IPS-20b (cell line): ENCODE results near the gene WNT7B.

Source experiments
- H3K27ac ChIP-seq: one replicate; pipeline ENCODE4 v1.5.1; 2013; ENCODE audit warnings: low read length
- H3K27me3 ChIP-seq: 2 replicates; pipeline ENCODE4 v1.6.1; 2013; ENCODE audit warnings: mild to moderate bottlenecking, low read length, inconsistent platforms; ENCODE audit not compliant: insufficient read depth
- H3K36me3 ChIP-seq: 2 replicates; pipeline ENCODE4 v1.6.1; 2013; ENCODE audit warnings: low read depth, mild to moderate bottlenecking, inconsistent platforms, low read length, moderate library complexity; ENCODE audit not compliant: insufficient read depth
- H3K4me1 ChIP-seq: 2 replicates; pipeline ENCODE4 v1.6.1; 2013; ENCODE audit warnings: mild to moderate bottlenecking, control low read depth, inconsistent platforms, low read length, moderate library complexity; ENCODE audit not compliant: insufficient read depth
- H3K4me3 ChIP-seq: 2 replicates; pipeline ENCODE4 v1.5.1; 2013; ENCODE audit warnings: mild to moderate bottlenecking, low read length, inconsistent platforms
- H3K9ac ChIP-seq: 2 replicates; pipeline ENCODE4 v1.6.1; 2013; ENCODE audit warnings: low read depth, mild to moderate bottlenecking, inconsistent platforms, low read length, moderate library complexity
- H3K9me3 ChIP-seq: 2 replicates; pipeline ENCODE4 v1.6.1; 2013; ENCODE audit warnings: mild to moderate bottlenecking, low read depth, low read length, inconsistent platforms; ENCODE audit not compliant: insufficient read depth

Gene WNT7B

DNA sequence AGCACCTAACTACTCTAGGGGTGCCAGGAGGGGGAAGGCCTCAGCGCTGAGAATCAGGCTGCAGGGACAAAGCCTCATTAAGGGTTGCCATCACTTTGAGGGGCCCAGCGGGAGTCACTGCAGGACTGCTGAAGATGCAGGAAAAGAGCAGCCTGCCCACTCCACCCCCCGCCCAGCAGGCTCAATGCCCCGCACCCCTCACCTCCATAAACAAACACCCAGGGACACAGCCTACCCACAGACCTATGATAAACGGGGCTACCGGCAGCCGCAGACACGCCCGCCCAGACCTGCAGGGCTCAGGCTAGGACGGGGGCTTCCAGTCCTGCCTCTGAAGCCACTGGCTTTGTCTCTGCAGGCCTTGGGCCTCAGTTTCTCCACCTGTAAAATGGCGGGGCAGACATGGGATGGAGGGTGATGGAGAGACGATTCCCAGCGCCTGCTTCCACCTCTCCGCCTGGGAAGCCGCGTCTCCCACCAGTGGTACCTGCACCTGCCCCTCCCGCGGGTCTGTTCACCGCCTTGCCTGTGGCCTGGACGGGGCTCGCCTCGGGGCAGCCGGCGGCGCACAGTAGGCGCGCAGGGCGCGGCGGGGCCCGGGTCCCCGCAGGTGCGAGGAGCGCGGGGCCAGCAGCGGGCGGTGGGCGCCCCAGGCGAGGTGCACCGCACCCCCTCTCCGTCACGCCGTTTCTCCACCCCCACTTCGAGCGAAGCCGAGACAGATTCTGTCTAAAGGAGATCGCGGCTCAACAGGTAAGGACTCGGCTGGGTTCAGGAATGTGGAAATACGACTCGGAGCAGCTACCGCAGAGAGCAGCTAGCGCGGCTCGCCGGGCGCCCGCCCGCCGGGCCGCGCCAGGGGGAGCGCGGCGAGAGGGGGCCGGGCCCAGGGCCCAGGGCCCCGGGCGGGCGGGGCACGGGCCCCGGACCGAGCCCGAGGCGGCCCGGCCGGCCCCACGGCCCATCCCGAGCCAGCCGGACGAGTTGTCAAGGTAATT is 1.5 kb downstream of the WNT7B start:
- H3K27ac ChIP-seq = no peak overlapping the region
- no peak overlapping the region; the same call in 1 of the 2 replicates for H3K4me3 ChIP-seq
- H3K9me3 ChIP-seq = peaks cover 13% of the 10 kb centered on the region
- no peaks in the 10 kb centered on the region for H3K36me3 ChIP-seq
- H3K27me3 ChIP-seq = peaks cover 99% of the 10 kb centered on the region
- H3K4me1 ChIP-seq = peaks cover under 1% of the 10 kb centered on the region; the same call in 1 of the 2 replicates
- no peak overlapping the region for H3K9ac ChIP-seq

DNA sequence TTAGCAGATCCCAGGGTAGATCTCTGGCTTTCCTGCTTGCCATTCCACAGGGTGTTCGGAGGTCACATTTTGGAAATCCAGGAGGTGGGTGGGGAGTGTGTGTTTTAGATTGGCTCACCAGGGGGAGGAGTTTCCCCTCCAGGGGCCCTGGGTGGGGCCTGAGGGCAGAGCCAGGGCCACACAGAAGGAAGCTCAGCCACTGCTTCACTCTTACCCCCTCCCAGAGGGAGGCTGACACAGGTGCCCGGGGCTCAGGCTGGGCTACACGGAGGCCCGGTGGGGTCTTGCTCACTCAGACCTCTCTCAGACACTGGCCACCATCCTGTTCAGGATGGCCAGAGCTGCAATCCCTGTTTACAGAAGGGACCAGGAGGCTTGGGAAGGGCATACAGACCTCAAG is 2.5 kb downstream of the WNT7B start:
- Histone ChIP-seq H3K36me3 (no peaks in the 10 kb centered on the region), H3K27me3 (peaks cover 99% of the 10 kb centered on the region), H3K4me1 (peaks cover 9% of the 10 kb centered on the region; the same call in 1 of the 2 replicates), H3K27ac (no peak overlapping the region), H3K9me3 (peaks cover 13% of the 10 kb centered on the region), H3K4me3 (no peak overlapping the region), H3K9ac (no peak overlapping the region)

DNA sequence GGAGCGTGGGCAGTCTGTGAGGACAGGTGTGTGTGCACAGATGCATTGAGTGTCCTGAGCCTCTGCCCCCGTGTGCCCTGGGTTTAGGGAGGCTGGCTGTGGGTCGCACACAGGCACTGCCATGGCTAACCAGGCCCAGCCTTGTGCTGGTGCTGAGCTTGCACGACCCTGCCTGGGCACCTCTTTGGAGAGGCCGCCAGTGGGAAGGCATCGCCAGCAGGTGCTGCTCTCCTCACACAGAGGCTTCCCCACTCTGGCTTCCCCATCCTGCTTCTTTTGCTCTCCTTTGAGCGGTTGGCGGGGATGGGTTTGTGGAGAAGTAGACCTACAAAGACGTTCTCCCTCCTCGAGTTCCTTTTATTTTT is 4.1 kb downstream of the WNT7B start:
- Histone ChIP-seq H3K9ac (no peak overlapping the region), H3K4me3 (no peak overlapping the region; the same call in 1 of the 2 replicates), H3K27ac (no peak overlapping the region), H3K4me1 (peaks cover 9% of the 10 kb centered on the region; the same call in 1 of the 2 replicates), H3K9me3 (peaks cover 13% of the 10 kb centered on the region), H3K27me3 (peaks cover 100% of the 10 kb centered on the region), H3K36me3 (no peaks in the 10 kb centered on the region)

DNA sequence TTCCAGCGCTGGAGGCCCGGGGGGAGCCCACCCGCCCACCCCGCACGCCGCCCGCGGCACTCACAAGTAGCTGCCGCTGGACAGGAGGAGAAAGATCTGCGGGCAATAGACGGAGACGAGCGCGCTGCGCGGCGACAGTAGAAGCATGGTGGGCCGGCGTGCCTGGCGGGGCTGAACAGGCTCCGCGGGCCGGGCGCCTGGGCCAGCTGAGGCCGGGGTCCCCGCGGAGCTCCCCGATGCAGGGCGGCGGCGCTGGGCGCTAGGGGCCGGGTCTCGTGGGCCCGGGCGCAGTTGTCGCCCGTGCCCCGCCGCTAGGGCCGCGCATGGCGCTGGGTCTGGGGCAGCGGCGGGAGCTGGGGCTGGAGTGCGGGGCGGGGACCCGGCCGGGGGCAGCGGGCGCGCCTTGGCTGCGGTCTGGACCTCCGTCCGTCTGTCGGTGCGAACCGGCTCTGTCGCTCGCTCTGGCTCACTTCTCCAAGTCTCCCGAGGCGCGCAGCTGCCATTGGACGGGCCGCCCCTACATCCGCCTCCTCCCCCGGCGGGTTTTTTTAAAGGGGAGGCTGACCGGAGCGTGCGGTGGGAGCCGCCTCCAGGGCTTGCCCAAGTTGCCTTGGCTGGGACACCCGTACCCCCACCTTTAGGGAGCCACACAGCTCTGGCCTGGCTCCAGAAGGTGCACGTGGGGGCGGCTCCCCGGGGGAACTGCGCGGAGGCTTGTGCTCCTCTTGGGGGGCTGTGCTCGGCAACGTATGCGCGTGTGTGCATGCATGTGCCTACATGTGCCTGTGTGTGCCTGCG is 4.7 kb downstream of the WNT7B start:
- Histone ChIP-seq H3K9ac (no peak overlapping the region), H3K27me3 (peaks cover 100% of the 10 kb centered on the region), H3K4me1 (peaks cover 9% of the 10 kb centered on the region; the same call in 1 of the 2 replicates), H3K9me3 (peaks cover 13% of the 10 kb centered on the region), H3K27ac (no peak overlapping the region), H3K4me3 (no peak overlapping the region; the same call in 1 of the 2 replicates), H3K36me3 (no peaks in the 10 kb centered on the region)

DNA sequence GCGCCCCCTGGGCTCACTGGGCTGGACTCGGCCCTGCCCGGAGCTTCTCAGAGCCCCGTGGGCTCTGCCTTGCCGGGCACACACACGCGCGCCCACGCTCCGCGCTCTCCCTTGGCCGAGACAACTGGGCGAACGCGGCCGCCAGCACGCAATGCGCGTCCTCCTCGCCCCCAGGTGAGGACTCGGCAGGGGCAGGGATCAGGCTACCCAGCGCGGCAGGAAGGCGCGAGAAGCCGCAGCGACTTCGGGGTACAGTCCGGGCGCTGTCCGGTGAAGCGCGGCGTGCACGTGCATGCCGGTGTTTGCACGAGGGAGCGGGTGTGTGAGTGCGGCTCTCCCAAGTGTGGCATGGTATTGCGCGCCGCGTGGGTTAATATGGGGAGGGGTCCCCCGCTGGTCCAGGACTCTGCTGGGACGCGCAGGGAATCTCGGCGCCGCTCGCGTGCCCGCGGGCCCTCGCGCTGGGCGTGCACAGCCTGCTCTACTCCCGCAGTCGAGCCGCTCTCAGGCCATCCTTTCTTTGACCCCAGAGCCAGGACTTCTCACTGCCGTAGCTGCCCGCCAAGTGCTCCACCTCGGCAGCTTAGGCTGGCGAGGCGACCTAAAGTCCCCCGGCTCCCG is 5.4 kb downstream of the WNT7B start:
- H3K9ac ChIP-seq = no peak overlapping the region
- H3K9me3 ChIP-seq = peaks cover 13% of the 10 kb centered on the region
- peak overlapping the region; percentile 52; the same call in 1 of the 2 replicates for H3K4me3 ChIP-seq
- no peaks in the 10 kb centered on the region for H3K36me3 ChIP-seq
- H3K27ac ChIP-seq = no peak overlapping the region
- H3K27me3 ChIP-seq = peaks cover 99% of the 10 kb centered on the region
- H3K4me1 ChIP-seq = peaks cover 9% of the 10 kb centered on the region; the same call in 1 of the 2 replicates

DNA sequence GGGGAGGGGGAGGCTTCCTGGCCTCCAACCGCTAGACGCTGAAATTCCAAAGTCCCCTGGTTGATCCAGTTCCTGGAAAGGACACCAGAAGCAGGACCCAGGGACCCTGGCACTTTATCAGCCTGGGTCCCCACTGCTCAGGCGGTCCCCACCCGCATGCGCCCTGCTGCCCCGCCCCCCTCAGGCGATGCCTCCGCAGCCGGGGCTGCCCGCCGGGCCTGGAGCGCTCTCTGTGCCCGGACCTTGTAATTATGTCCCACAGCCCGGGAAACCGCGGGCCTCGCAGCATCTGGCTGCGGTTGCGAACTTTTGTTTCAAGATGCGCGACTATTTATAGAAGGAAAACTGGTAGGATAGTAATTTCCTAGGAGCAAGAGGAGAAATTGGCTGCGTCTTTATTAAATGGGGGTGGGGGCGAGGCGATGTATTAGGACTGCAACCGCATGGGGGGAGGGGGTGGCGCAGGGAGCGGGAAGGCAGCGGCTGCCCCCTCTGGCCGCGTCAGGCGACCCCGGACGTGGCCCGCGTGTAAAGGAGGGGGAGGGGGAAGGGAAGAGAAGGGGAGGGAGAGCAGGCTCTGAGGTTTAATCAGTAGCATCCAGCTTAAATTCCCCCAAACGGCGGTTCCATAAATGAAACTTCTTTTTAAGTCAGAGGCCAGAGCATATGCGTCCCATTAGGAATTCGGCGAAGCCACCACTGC is 6.1 kb downstream of the WNT7B start:
- Histone ChIP-seq H3K4me3 (peak overlapping the region; percentile 52; the same call in 1 of the 2 replicates), H3K27me3 (peaks cover 99% of the 10 kb centered on the region)

DNA sequence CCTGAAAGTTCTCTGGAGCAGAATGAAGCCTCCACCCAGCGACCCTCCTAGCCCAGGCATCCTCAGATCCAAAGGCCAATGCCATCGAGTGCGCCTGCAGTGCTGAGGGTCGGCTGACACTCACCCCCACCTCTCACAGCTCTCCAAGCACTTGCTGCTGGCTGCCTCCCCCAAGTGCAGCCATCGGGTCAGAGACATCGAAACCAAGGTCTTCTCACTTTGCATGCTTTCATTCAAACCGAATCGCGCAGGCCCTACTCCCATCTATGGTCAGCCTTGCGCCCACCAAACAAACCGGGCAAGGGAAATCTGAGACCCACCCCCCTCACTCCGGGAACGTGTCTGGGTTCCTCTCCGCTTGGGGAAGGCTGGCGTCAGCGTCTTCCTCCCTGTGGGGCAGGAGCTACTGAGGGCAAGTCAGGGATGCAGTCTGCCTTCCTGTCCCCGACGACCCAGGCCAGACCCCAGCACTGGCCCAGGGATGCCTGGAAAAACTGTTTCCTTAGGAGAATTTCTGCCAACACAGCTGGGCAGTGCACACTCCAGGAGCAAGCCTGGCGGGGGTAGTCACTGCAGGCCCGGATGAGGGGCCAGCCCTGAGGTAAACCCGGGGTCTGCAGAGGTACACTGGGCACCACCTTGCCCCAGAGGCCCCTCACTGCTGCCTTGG is 7.0 kb downstream of the WNT7B start:
- no peak overlapping the region for H3K9ac ChIP-seq
- no peaks in the 10 kb centered on the region for H3K36me3 ChIP-seq
- peaks cover 13% of the 10 kb centered on the region for H3K9me3 ChIP-seq
- H3K27ac ChIP-seq = no peak overlapping the region
- H3K4me3 ChIP-seq = no peak overlapping the region; the same call in 1 of the 2 replicates
- peaks cover 99% of the 10 kb centered on the region for H3K27me3 ChIP-seq
- H3K4me1 ChIP-seq = peaks cover 9% of the 10 kb centered on the region; the same call in 1 of the 2 replicates

More for the DNA sequence above, 6.1 kb downstream of the WNT7B start:
- Histone ChIP-seq H3K27ac (no peak overlapping the region), H3K36me3 (no peaks in the 10 kb centered on the region), H3K9me3 (peaks cover 13% of the 10 kb centered on the region), H3K9ac (no peak overlapping the region), H3K4me1 (peaks cover 9% of the 10 kb centered on the region; the same call in 1 of the 2 replicates)

DNA sequence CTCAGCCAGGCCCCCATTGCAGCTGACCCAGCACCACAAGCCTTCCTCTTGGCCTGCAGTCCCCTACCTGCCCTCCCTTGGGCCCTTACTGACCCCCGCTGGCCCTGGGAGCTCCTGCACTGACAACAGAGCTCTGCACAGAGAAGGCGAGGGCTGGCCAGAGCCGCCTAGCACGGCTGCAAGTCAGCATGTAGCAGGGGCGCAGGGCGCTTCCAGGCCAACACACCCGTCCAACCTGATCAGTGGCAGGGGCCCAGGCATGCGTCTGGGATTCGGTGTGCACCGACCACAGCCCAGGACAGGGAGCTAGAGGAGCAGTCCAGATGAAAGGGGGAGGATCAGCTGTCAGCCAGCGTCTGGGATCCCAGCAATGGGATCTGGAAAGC is 7.6 kb downstream of the WNT7B start:
- Histone ChIP-seq H3K4me3 (no peak overlapping the region), H3K9ac (no peak overlapping the region), H3K4me1 (peaks cover 9% of the 10 kb centered on the region; the same call in 1 of the 2 replicates), H3K27ac (no peak overlapping the region), H3K9me3 (peaks cover 13% of the 10 kb centered on the region), H3K27me3 (peaks cover 94% of the 10 kb centered on the region), H3K36me3 (no peaks in the 10 kb centered on the region)

DNA sequence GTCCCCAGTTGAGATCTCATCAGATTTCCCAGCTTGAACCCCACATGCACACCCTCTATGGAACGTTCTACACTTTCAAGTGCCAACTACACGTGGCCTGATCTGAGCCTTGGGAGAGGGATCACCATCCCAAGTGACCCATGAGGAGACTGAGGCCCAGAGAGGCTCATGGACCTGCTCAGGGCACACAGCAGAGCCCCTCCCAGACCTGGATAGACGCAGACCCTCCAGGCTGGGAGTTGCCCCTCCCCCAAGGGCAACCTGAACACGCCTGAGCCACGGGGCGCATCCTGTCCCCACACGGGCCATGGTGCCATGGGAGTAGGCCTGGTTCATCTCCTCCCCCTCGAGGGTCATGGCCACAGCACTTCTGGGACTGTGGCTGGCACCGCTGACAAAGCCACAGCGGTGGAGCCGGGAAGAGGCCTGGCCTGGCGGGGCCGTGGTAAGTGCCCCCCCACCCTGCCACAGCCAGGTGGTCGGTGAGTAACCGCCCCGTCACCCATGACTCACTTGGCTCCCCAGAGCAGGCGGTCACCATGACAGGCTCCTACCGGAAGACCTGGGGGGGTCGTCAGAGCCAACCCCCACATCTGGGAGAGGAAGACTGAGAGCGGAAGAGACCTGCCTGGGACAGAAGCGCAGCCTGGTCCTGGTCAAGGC is 8.1 kb downstream of the WNT7B start:
- no peak overlapping the region for H3K9ac ChIP-seq
- H3K27me3 ChIP-seq = peaks cover 88% of the 10 kb centered on the region
- H3K4me1 ChIP-seq = peaks cover 9% of the 10 kb centered on the region; the same call in 1 of the 2 replicates
- no peak overlapping the region for H3K27ac ChIP-seq
- no peaks in the 10 kb centered on the region for H3K36me3 ChIP-seq
- H3K4me3 ChIP-seq = no peak overlapping the region
- H3K9me3 ChIP-seq = peaks cover 13% of the 10 kb centered on the region

DNA sequence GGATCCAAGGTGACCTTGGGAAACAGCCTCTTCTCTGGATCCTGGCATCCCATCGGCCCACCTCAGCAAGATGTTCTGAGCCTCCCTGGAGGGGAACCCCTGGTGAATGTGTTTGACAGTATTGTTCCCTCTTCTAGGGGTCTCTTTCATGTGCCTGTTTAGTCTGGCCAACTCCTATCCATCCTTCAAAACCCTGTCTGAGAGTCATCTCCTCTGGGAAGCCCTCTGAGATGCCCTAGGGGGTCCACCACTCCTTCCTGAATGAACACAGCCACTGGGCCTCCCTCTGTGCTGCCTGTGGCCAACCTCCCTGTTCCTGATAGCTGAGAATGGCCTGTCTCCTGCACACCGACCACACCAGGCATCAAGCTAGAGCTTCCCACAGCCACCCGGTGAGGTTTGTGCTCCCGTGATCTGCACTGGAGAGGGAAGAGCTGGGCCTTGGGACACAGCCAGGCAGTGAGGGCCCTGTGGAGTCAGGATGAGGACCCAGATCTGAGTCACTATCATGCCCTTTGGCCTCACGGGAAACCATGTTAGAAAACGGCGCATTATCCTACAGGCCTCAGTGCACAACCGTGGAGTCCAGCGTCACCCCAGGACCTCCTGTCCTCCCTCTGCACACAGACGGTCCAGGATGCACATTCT is 8.8 kb downstream of the WNT7B start:
- H3K36me3 ChIP-seq = no peaks in the 10 kb centered on the region
- peaks cover 7% of the 10 kb centered on the region for H3K9me3 ChIP-seq
- H3K27me3 ChIP-seq = peaks cover 81% of the 10 kb centered on the region
- peaks cover 9% of the 10 kb centered on the region; the same call in 1 of the 2 replicates for H3K4me1 ChIP-seq
- H3K9ac ChIP-seq = no peak overlapping the region
- H3K27ac ChIP-seq = no peak overlapping the region
- H3K4me3 ChIP-seq = no peak overlapping the region
